ENCODE measurements around the gene TANC1. TPM values are rescaled to one million over a fixed set of nuclear protein-coding genes. Genes with fewer than 3 reads are reported as not detected.

TANC1 gene
- total RNA-seq, 1 donor from 2014 or later: 36.9 TPM

- peaks cover 68% of the 10 kb centered on the region for H3K4me1 Mint-ChIP-seq (ENCODE audit: unreplicated experiment)
Observed at GRCh38 chr2:159154366-159154765, 185.9 kb downstream of the TANC1 start.

GRCh38 chr2:159155320-159155719 lies 186.9 kb downstream of the TANC1 start:
- no peak overlapping the region for H3K27ac Mint-ChIP-seq (ENCODE audit: unreplicated experiment)
- DNase-seq (ENCODE audit: extremely low spot score, unreplicated experiment): no peak
- TF ChIP-seq CTCF (IDR thresholded peaks at IDR 0.05): no peak
- no peaks in the 10 kb centered on the region for H3K9me3 Mint-ChIP-seq (ENCODE audit: unreplicated experiment)
- peaks cover 68% of the 10 kb centered on the region for H3K4me1 Mint-ChIP-seq (ENCODE audit: unreplicated experiment)
- H3K27me3 Mint-ChIP-seq (ENCODE audit: unreplicated experiment): no peaks in the 10 kb centered on the region
- no peak overlapping the region for H3K4me3 Mint-ChIP-seq (ENCODE audit: unreplicated experiment)
- peaks cover 13% of the 10 kb centered on the region for H3K36me3 Mint-ChIP-seq (ENCODE audit: unreplicated experiment)

More at GRCh38 chr2:159154366-159154765, 185.9 kb downstream of the TANC1 start:
- Mint-ChIP-seq H3K36me3 (ENCODE audit: unreplicated experiment) (peaks cover 13% of the 10 kb centered on the region), H3K27ac (ENCODE audit: unreplicated experiment) (peak overlapping the region; percentile 70), H3K4me3 (ENCODE audit: unreplicated experiment) (no peak overlapping the region), H3K9me3 (ENCODE audit: unreplicated experiment) (no peaks in the 10 kb centered on the region), H3K27me3 (ENCODE audit: unreplicated experiment) (no peaks in the 10 kb centered on the region)
- DNase-seq (ENCODE audit: extremely low spot score, unreplicated experiment): no peak
- TF ChIP-seq CTCF (IDR thresholded peaks at IDR 0.05): no peak

GRCh38 chr2:159155791-159156190 lies 187.4 kb downstream of the TANC1 start:
- DNase-seq (ENCODE audit: extremely low spot score, unreplicated experiment): no peak
- peaks cover 13% of the 10 kb centered on the region for H3K36me3 Mint-ChIP-seq (ENCODE audit: unreplicated experiment)
- no peak overlapping the region for H3K27ac Mint-ChIP-seq (ENCODE audit: unreplicated experiment)
- no peaks in the 10 kb centered on the region for H3K9me3 Mint-ChIP-seq (ENCODE audit: unreplicated experiment)
- no peak for TF ChIP-seq CTCF (IDR thresholded peaks at IDR 0.05)
- peaks cover 68% of the 10 kb centered on the region for H3K4me1 Mint-ChIP-seq (ENCODE audit: unreplicated experiment)
- H3K4me3 Mint-ChIP-seq (ENCODE audit: unreplicated experiment): no peak overlapping the region
- H3K27me3 Mint-ChIP-seq (ENCODE audit: unreplicated experiment): no peaks in the 10 kb centered on the region

- H3K4me3 Mint-ChIP-seq (ENCODE audit: unreplicated experiment): no peak overlapping the region
- no peak for DNase-seq (ENCODE audit: extremely low spot score, unreplicated experiment)
- H3K9me3 Mint-ChIP-seq (ENCODE audit: unreplicated experiment): no peaks in the 10 kb centered on the region
- H3K27me3 Mint-ChIP-seq (ENCODE audit: unreplicated experiment): no peaks in the 10 kb centered on the region
- no peak overlapping the region for H3K27ac Mint-ChIP-seq (ENCODE audit: unreplicated experiment)
- peaks cover 7% of the 10 kb centered on the region for H3K36me3 Mint-ChIP-seq (ENCODE audit: unreplicated experiment)
- no peak for TF ChIP-seq CTCF (IDR thresholded peaks at IDR 0.05)
- peaks cover 66% of the 10 kb centered on the region for H3K4me1 Mint-ChIP-seq (ENCODE audit: unreplicated experiment)
Observed at GRCh38 chr2:159156834-159157233, 188.4 kb downstream of the TANC1 start.

- peaks cover 3% of the 10 kb centered on the region for H3K36me3 Mint-ChIP-seq (ENCODE audit: unreplicated experiment)
- peak overlapping the region; percentile 77 for H3K27ac Mint-ChIP-seq (ENCODE audit: unreplicated experiment)
- H3K27me3 Mint-ChIP-seq (ENCODE audit: unreplicated experiment): no peaks in the 10 kb centered on the region
- DNase-seq (ENCODE audit: extremely low spot score, unreplicated experiment): no peak
- H3K9me3 Mint-ChIP-seq (ENCODE audit: unreplicated experiment): no peaks in the 10 kb centered on the region
- peak overlapping the region; percentile 7 for H3K4me3 Mint-ChIP-seq (ENCODE audit: unreplicated experiment)
- peaks cover 63% of the 10 kb centered on the region for H3K4me1 Mint-ChIP-seq (ENCODE audit: unreplicated experiment)
- TF ChIP-seq CTCF (IDR thresholded peaks at IDR 0.05): no peak
Observed at GRCh38 chr2:159157361-159158209, 189.1 kb downstream of the TANC1 start.
